Endothelial cell of umbilical vein (primary cell): ENCODE measurements around the gene TBC1D19. TPM values are rescaled to one million over a fixed set of nuclear protein-coding genes. Genes with fewer than 3 reads are reported as not detected.

ENCODE experiments used
- BruUV-seq: library from RNA; stranded (reverse); fragments of 400-500 nt; replicated peaks from 2 replicates; lab custom pipeline; 2021; lab: Mats Ljungman, UMichigan
- CTCF ChIA-PET: fragments of 300-600, 350-600 bp; sonication (Branson Sonifier 250); formaldehyde crosslinking; loops from one replicate; lab custom pipeline; 2021; ENCODE audit warnings: antibody characterized with exemption, inconsistent platforms; lab: Charles Lee
- POLR2A ChIA-PET: fragments of 300-600, 350-600 bp; sonication (Branson Sonifier 250); formaldehyde crosslinking; loops from one replicate; lab custom pipeline; 2021; ENCODE audit warnings: antibody characterized with exemption, inconsistent platforms; lab: Charles Lee
- DNase-seq: peaks from one replicate; pipeline ENCODE4 v3.0.0-alpha.2; 2011; ENCODE audit warnings: low read depth, low spot score
- FAIRE-seq: peaks from 2 replicates; lab custom pipeline; 2011; peaks lifted over from hg19 to GRCh38; lab: Jason Lieb, UNC
- H2AFZ ChIP-seq: 2 replicates; pipeline ENCODE4 v1.6.0; 2012; ENCODE audit warnings: low read depth, low read length, control low read depth, inconsistent platforms
- H3K27ac ChIP-seq: 2 replicates; pipeline ENCODE4 v1.5.1; 2011; ENCODE audit warnings: low read depth, mild to moderate bottlenecking, control low read depth, low read length, moderate library complexity; ENCODE audit not compliant: insufficient read depth
- H3K27me3 ChIP-seq, 2 experiments: 2 replicates each; pipeline versions ENCODE4 v1.6.0 to v1.6.1; 2011; ENCODE audit warnings: low read length in 2 of 2, mixed read lengths in 1 of 2; ENCODE audit not compliant: control insufficient read depth in 2 of 2, insufficient read depth in 2 of 2
- H3K36me3 ChIP-seq, 2 experiments: 2 replicates in 1 of 2; 3 replicates in 1 of 2; pipeline ENCODE4 v1.5.1; 2011; ENCODE audit warnings: low read length in 2 of 2, mild to moderate bottlenecking in 1 of 2, moderate library complexity in 1 of 2; ENCODE audit not compliant: control insufficient read depth in 2 of 2, insufficient read depth in 2 of 2; ENCODE audit errors: extremely low read depth in 1 of 2
- H3K4me1 ChIP-seq: 3 replicates; pipeline ENCODE4 v1.5.1; 2011; ENCODE audit warnings: mild to moderate bottlenecking, low read length; ENCODE audit not compliant: control insufficient read depth, insufficient read depth; ENCODE audit errors: extremely low read depth
- H3K4me2 ChIP-seq: 2 replicates; pipeline ENCODE4 v1.6.1; 2011; ENCODE audit warnings: low read length, control low read depth, mixed read lengths; ENCODE audit not compliant: insufficient read depth
- H3K4me3 ChIP-seq, 3 experiments: fragments of 200-600 bp in 1 of 3; sonication (generic), shearing (Covaris generic) in 1 of 3; replicated peaks in 1 of 3; 2 replicates each; pipeline ENCODE4 v1.5.1; 2011 to 2016; ENCODE audit warnings: control low read depth in 3 of 3, low read length in 3 of 3, mild to moderate bottlenecking in 2 of 3, inconsistent platforms in 1 of 3, low read depth in 1 of 3, moderate library complexity in 1 of 3; ENCODE audit not compliant: insufficient read depth in 1 of 3
- H3K79me2 ChIP-seq: 2 replicates; pipeline ENCODE4 v1.6.0; 2012; ENCODE audit warnings: low read length, inconsistent platforms; ENCODE audit not compliant: control insufficient read depth, insufficient read depth
- H3K9ac ChIP-seq: replicated peaks from 2 replicates; pipeline ENCODE3; 2011; ENCODE audit warnings: low read length, control low read depth; ENCODE audit not compliant: insufficient read depth; ENCODE audit errors: extremely low read depth
- H3K9me1 ChIP-seq: replicated peaks from 3 replicates; pipeline ENCODE4 v1.6.0; 2011; ENCODE audit warnings: mild to moderate bottlenecking, low read length; ENCODE audit not compliant: control insufficient read depth, insufficient read depth; ENCODE audit errors: extremely low read depth
- H3K9me3 ChIP-seq: replicated peaks from 2 replicates; pipeline ENCODE4 v1.5.1; 2012; ENCODE audit warnings: low read length, inconsistent platforms; ENCODE audit not compliant: control insufficient read depth, insufficient read depth
- H4K20me1 ChIP-seq: replicated peaks from 2 replicates; pipeline ENCODE3; 2011; ENCODE audit warnings: mild to moderate bottlenecking, low read length; ENCODE audit not compliant: control insufficient read depth, insufficient read depth; ENCODE audit errors: extremely low read depth
- EZH2 ChIP-seq: IDR thresholded peaks from 2 replicates; pipeline ENCODE4 v1.6.1; 2012; ENCODE audit warnings: borderline replicate concordance, low read depth, mild to moderate bottlenecking, moderate library complexity, low read length, inconsistent platforms; ENCODE audit not compliant: severe bottlenecking
- FOS ChIP-seq: IDR thresholded peaks from 2 replicates; pipeline ENCODE4 v1.6.1; 2011; ENCODE audit warnings: mild to moderate bottlenecking, low read length, moderate library complexity, borderline replicate concordance; ENCODE audit not compliant: insufficient read depth
- GATA2 ChIP-seq: IDR thresholded peaks from 2 replicates; pipeline ENCODE4 v1.7.0; 2011; ENCODE audit warnings: low read depth, mild to moderate bottlenecking, moderate library complexity, mixed read lengths, low read length; ENCODE audit not compliant: insufficient read length, insufficient read depth
- JUN ChIP-seq: IDR thresholded peaks from 2 replicates; pipeline ENCODE4 v1.6.1; 2011; ENCODE audit warnings: borderline replicate concordance, low read depth; ENCODE audit not compliant: insufficient read length, insufficient read depth
- MAX ChIP-seq: IDR thresholded peaks from 2 replicates; pipeline ENCODE4 v1.6.1; 2011; ENCODE audit not compliant: insufficient read depth, insufficient read length
- MYC ChIP-seq: IDR thresholded peaks from one replicate; pipeline ENCODE4 v1.6.1; 2011; ENCODE audit warnings: mild to moderate bottlenecking, low read depth, low read length
- POLR2A ChIP-seq: IDR thresholded peaks from 2 replicates; pipeline ENCODE4 v1.6.1; 2012; ENCODE audit warnings: low read depth, mild to moderate bottlenecking, control low read depth, low read length
- POLR2AphosphoS5 ChIP-seq: IDR thresholded peaks from 2 replicates; pipeline ENCODE4 v1.6.1; 2012; ENCODE audit warnings: low read depth, mild to moderate bottlenecking, control low read depth, low read length, moderate library complexity; ENCODE audit not compliant: insufficient read depth
- dilution Hi-C: fragments of 300-500 bp; cut with MboI; formaldehyde crosslinking; loops from one replicate; pipeline ENCODE4 v1.15.0; 2019; ENCODE audit warnings: low sequenced_read_pairs; ENCODE audit not compliant: extremely low pct_ligation_motif_present
- intact Hi-C: fragments of 100-400 bp; cut with micrococcal nuclease; formaldehyde crosslinking; loops from one replicate; pipeline ENCODE4 v1.10.0; 2022
- polyA plus RNA-seq, 4 experiments: library from polyadenylated mRNA; depleted of rRNA in 3 of 4; stranded (reverse) in 3 of 4; unstranded in 1 of 4; fragments of >200 nt; gene quantifications; 2 replicates each; pipeline versions ENCODE4 v1.2.1 to v1.2.3, GENCODE V29; 2011 to 2012; ENCODE audit warnings: missing spikeins in 1 of 4
- total RNA-seq: library from RNA; stranded (reverse); gene quantifications from 2 replicates; pipeline ENCODE4 v1.2.3, GENCODE V29; 2021
- TF ChIP-seq, protein P1 (sequence below), 2 donors: IDR thresholded peaks; 1 replicate in 1 of 2; 2 replicates in 1 of 2; pipeline ENCODE4 v1.5.1; 2011; ENCODE audit warnings: low read length in 2 of 2, mild to moderate bottlenecking in 2 of 2, moderate library complexity in 2 of 2, control low read depth in 1 of 2, inconsistent platforms in 1 of 2, low read depth in 1 of 2; ENCODE audit not compliant: insufficient read depth in 1 of 2; ENCODE audit errors: extremely low read depth in 1 of 2

The TBC1D19 gene
- total and polyA plus RNA-seq, 2 donors (not counting 3 experiments of a cell fraction or from before 2014, with no cell fraction given): 4.4 to 5.9 TPM

DNA sequence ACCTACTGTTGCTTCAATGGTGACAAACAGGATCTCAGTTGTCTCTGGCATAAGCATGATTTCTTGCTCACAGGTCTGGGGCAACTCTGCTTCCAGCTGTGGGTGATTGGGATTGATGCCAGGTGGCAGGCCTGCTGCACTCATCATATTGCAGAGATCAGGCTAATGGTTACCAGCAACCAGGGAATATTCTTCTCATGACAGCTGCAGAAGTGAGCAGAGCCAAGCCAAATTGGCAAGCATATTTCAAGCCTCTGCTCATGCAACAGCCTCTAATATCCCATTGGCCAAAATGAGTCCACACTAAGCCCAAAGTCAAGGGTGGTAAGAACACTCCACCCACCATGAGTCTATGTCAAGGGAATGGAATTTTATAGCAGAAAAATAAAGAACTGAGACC lies 26.7 kb upstream of the TBC1D19 start:
- intact Hi-C loops: no loop called here
- BruUV-seq: no TSS peak
- no peaks in the 10 kb centered on the region for H3K36me3 ChIP-seq
- H3K9ac ChIP-seq: no peak overlapping the region
- H3K27me3 ChIP-seq: peaks cover 1 to 29% of the 10 kb centered on the region in 2 experiments
- H3K27ac ChIP-seq: no peak overlapping the region
- POLR2A ChIA-PET: no interaction called here
- no peaks in the 10 kb centered on the region for H4K20me1 ChIP-seq
- DNase-seq (no peak), FAIRE-seq (no peak)
- no peaks in the 10 kb centered on the region for H3K4me1 ChIP-seq
- no peaks in the 10 kb centered on the region for H3K9me1 ChIP-seq
- no peak for TF ChIP-seq MYC
- TF ChIP-seq, protein P1, sequence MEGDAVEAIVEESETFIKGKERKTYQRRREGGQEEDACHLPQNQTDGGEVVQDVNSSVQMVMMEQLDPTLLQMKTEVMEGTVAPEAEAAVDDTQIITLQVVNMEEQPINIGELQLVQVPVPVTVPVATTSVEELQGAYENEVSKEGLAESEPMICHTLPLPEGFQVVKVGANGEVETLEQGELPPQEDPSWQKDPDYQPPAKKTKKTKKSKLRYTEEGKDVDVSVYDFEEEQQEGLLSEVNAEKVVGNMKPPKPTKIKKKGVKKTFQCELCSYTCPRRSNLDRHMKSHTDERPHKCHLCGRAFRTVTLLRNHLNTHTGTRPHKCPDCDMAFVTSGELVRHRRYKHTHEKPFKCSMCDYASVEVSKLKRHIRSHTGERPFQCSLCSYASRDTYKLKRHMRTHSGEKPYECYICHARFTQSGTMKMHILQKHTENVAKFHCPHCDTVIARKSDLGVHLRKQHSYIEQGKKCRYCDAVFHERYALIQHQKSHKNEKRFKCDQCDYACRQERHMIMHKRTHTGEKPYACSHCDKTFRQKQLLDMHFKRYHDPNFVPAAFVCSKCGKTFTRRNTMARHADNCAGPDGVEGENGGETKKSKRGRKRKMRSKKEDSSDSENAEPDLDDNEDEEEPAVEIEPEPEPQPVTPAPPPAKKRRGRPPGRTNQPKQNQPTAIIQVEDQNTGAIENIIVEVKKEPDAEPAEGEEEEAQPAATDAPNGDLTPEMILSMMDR (IDR thresholded peaks at IDR 0.05; ENCODE audit: extremely low read depth in 1 of 2, insufficient read depth in 1 of 2, low read depth in 1 of 2, low read length in 2 of 2): no peak
- no peak for TF ChIP-seq FOS
- CTCF ChIA-PET: no interaction called here
- H2AFZ ChIP-seq: no peak overlapping the region
- no peak overlapping the region for H3K4me2 ChIP-seq
- H3K4me3 ChIP-seq: no peak overlapping the region
- no peaks in the 10 kb centered on the region for H3K79me2 ChIP-seq
- dilution Hi-C loops: no loop called here
- H3K9me3 ChIP-seq: no peaks in the 10 kb centered on the region

DNA sequence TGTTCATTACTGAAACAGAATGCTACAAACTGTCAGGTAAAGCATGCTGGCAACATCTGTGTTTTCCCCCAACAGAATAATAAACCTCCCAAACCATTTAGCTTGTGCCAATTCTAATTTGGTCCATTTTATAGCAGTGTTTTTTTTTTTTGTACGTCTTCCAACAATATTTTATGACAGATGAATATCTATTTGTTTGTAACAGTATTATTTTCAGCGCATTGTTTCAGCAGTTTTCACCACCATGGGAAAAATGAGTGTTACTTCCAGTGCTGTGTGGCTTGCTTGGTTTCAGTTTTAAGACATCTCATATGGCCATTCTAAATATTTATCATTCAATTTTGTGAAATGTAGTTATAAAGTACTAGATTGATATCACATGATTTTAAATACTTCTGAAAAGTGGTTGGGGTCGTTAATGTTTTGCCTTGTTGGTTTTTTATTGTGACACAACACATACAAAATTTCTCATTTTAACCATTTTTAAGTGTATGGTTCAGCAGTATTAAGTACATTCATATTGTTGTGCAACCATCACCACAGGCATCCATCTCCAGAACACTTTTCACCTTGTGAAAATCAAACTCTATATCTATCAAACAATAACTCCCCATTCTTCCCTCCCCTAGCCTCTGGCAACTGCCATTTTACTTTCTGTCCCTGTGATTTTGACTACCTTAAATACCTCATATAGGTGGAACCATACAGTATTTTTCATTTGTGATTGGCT lies 25.6 kb upstream of the TBC1D19 start:
- no peak overlapping the region for H2AFZ ChIP-seq
- no peak for TF ChIP-seq MYC
- no peak for TF ChIP-seq POLR2A
- no peak for TF ChIP-seq EZH2
- no peak for TF ChIP-seq JUN
- TF ChIP-seq POLR2AphosphoS5: no peak
- TF ChIP-seq, protein P1 (IDR thresholded peaks at IDR 0.05; ENCODE audit: extremely low read depth in 1 of 2, insufficient read depth in 1 of 2, low read depth in 1 of 2, low read length in 2 of 2): no peak
- TF ChIP-seq MAX: no peak
- no peak for TF ChIP-seq FOS
- TF ChIP-seq GATA2: no peak
- H3K4me1 ChIP-seq: no peaks in the 10 kb centered on the region
- peaks cover 3 to 39% of the 10 kb centered on the region in 2 experiments for H3K27me3 ChIP-seq
- BruUV-seq: no TSS peak
- FAIRE-seq (no peak), DNase-seq (no peak)
- no peak overlapping the region for H3K4me3 ChIP-seq
- ChIA-PET CTCF (interaction anchor here (0.6 kb wide), 1 partner anchor 447 kb away, joined by 3 read pairs; no protein-coding TSS in a partner anchor), POLR2A (no interaction called here)
- H3K36me3 ChIP-seq: no peaks in the 10 kb centered on the region
- H4K20me1 ChIP-seq: no peaks in the 10 kb centered on the region
- H3K9me3 ChIP-seq: no peaks in the 10 kb centered on the region
- H3K9me1 ChIP-seq: no peaks in the 10 kb centered on the region
- no peak overlapping the region for H3K9ac ChIP-seq
- no peaks in the 10 kb centered on the region for H3K79me2 ChIP-seq
- intact Hi-C loops (no loop called here), dilution Hi-C loops (no loop called here)
- no peak overlapping the region for H3K27ac ChIP-seq
- no peak overlapping the region for H3K4me2 ChIP-seq
